ENCODE results near the gene KRT31. TPM values are rescaled to one million over a fixed set of nuclear protein-coding genes. Genes with fewer than 3 reads are reported as not detected.

Gene KRT31
- polyA plus RNA-seq, 1 donor from 2014 or later: not detected

- H3K4me3 ChIP-seq (ENCODE audit: low read length): no peak overlapping the region
- H3K9me2 ChIP-seq (ENCODE audit: insufficient read depth, low read length): no peaks in the 10 kb centered on the region
- no peaks in the 10 kb centered on the region for H3K27me3 ChIP-seq (ENCODE audit: insufficient read depth, low read depth, low read length)
- no peak overlapping the region for H2AFZ ChIP-seq (ENCODE audit: low read depth, low read length)
- no peaks in the 10 kb centered on the region for H3F3A ChIP-seq (ENCODE audit: insufficient read depth, low read length, poor library complexity, severe bottlenecking)
- no peaks in the 10 kb centered on the region for H4K20me1 ChIP-seq (ENCODE audit: insufficient read depth)
- no peaks in the 10 kb centered on the region for H3K9me3 ChIP-seq (ENCODE audit: low read length)
- no peak overlapping the region for H3K9ac ChIP-seq (ENCODE audit: low read length)
- no peaks in the 10 kb centered on the region for H3K36me3 ChIP-seq (ENCODE audit: insufficient read depth, low read length)
- H3K27ac ChIP-seq (ENCODE audit: low read length): no peak overlapping the region
- no peak overlapping the region for H3K4me2 ChIP-seq (ENCODE audit: low read length)
- no peaks in the 10 kb centered on the region for H3K79me2 ChIP-seq (replicated peaks; ENCODE audit: insufficient read depth, low read length)
- no peak for TF ChIP-seq CTCF (IDR thresholded peaks at IDR 0.05; ENCODE audit: poor library complexity, severe bottlenecking)
- no peak for TF ChIP-seq REST (IDR thresholded peaks at IDR 0.05; ENCODE audit: borderline replicate concordance)
- no peak for TF ChIP-seq TAF1 (IDR thresholded peaks at IDR 0.05; ENCODE audit: low read depth)
- TF ChIP-seq EZH2 (IDR thresholded peaks at IDR 0.05; ENCODE audit: borderline replicate concordance, insufficient read depth, low read length, poor library complexity, severe bottlenecking): no peak
- TF ChIP-seq POLR2AphosphoS5 (IDR thresholded peaks at IDR 0.05): no peak
- TF ChIP-seq MXI1 (conservative IDR thresholded peaks at IDR 0.05; ENCODE audit: poor library complexity, severe bottlenecking): no peak
- TF ChIP-seq RAD21 (conservative IDR thresholded peaks at IDR 0.05): no peak
- TF ChIP-seq EP300 (conservative IDR thresholded peaks at IDR 0.05; ENCODE audit: poor library complexity, severe bottlenecking): no peak
- no peak for TF ChIP-seq SMC3 (conservative IDR thresholded peaks at IDR 0.05; ENCODE audit: poor library complexity)
Measured at GRCh38 chr17:41418116-41418860, 20.9 kb upstream of the KRT31 start.

GRCh38 chr17:41417576-41418015, 20.2 kb upstream of the KRT31 start:
- Histone ChIP-seq H3K9ac (ENCODE audit: low read length) (no peak overlapping the region), H3K4me3 (ENCODE audit: low read length) (no peak overlapping the region), H3K27me3 (ENCODE audit: insufficient read depth, low read depth, low read length) (no peaks in the 10 kb centered on the region), H2AFZ (ENCODE audit: low read depth, low read length) (no peak overlapping the region), H3K36me3 (ENCODE audit: insufficient read depth, low read length) (no peaks in the 10 kb centered on the region), H3K27ac (ENCODE audit: low read length) (no peak overlapping the region), H3F3A (ENCODE audit: insufficient read depth, low read length, poor library complexity, severe bottlenecking) (no peaks in the 10 kb centered on the region), H3K9me3 (ENCODE audit: low read length) (no peaks in the 10 kb centered on the region), H4K20me1 (ENCODE audit: insufficient read depth) (no peaks in the 10 kb centered on the region), H3K9me2 (ENCODE audit: insufficient read depth, low read length) (no peaks in the 10 kb centered on the region), H3K79me2 (replicated peaks; ENCODE audit: insufficient read depth, low read length) (no peaks in the 10 kb centered on the region), H3K4me2 (ENCODE audit: low read length) (no peak overlapping the region)
- TF ChIP-seq SMC3 (conservative IDR thresholded peaks at IDR 0.05; ENCODE audit: poor library complexity) (no peak), TAF1 (IDR thresholded peaks at IDR 0.05; ENCODE audit: low read depth) (no peak), POLR2AphosphoS5 (IDR thresholded peaks at IDR 0.05) (no peak), REST (IDR thresholded peaks at IDR 0.05; ENCODE audit: borderline replicate concordance) (no peak), MXI1 (conservative IDR thresholded peaks at IDR 0.05; ENCODE audit: poor library complexity, severe bottlenecking) (no peak), CTCF (IDR thresholded peaks at IDR 0.05; ENCODE audit: poor library complexity, severe bottlenecking) (no peak), EZH2 (IDR thresholded peaks at IDR 0.05; ENCODE audit: borderline replicate concordance, insufficient read depth, low read length, poor library complexity, severe bottlenecking) (no peak), EP300 (conservative IDR thresholded peaks at IDR 0.05; ENCODE audit: poor library complexity, severe bottlenecking) (no peak), RAD21 (conservative IDR thresholded peaks at IDR 0.05) (no peak)

Measured in neural cell (in vitro differentiated cells).